HepG2 (cell line): Measurements from ENCODE around the gene VNN1. TPM values are rescaled to one million over a fixed set of nuclear protein-coding genes. Genes with fewer than 3 reads are reported as not detected.

ENCODE experiments used
- HES4 ChIP-seq: sonication (generic); formaldehyde crosslinking; IDR thresholded peaks from 2 replicates; pipeline ENCODE4 v1.9.0; 2021; ENCODE audit warnings: mild to moderate bottlenecking, missing genetic modification reagents, borderline replicate concordance
- MTA3 ChIP-seq: sonication (generic); formaldehyde crosslinking; IDR thresholded peaks from 2 replicates; pipeline ENCODE4 v1.4.0; 2020; ENCODE audit warnings: missing genetic modification reagents
- NR3C1 ChIP-seq: sonication (generic); formaldehyde crosslinking; IDR thresholded peaks from 2 replicates; pipeline ENCODE4 v1.4.0; 2020; ENCODE audit warnings: missing genetic modification reagents
- PPARG ChIP-seq: conservative IDR thresholded peaks from 2 replicates; pipeline ENCODE4 v1.6.1; 2016; ENCODE audit warnings: missing biosample characterization, missing genetic modification reagents
- PRMT3 ChIP-seq: sonication (generic); formaldehyde crosslinking; IDR thresholded peaks from 2 replicates; pipeline ENCODE4 v1.8.1; 2022; ENCODE audit warnings: low read depth, mild to moderate bottlenecking, moderate library complexity, missing genetic modification reagents, borderline replicate concordance
- RARA ChIP-seq: IDR thresholded peaks from 2 replicates; pipeline ENCODE4 v1.6.1; 2016; ENCODE audit warnings: missing genetic modification reagents, missing compliant biosample characterization
- RFXAP ChIP-seq: sonication (generic); formaldehyde crosslinking; IDR thresholded peaks from 2 replicates; pipeline ENCODE4 v1.4.0; 2020; ENCODE audit warnings: missing genetic modification reagents, borderline replicate concordance
- SALL1 ChIP-seq: sonication (generic); formaldehyde crosslinking; IDR thresholded peaks from 2 replicates; pipeline ENCODE4 v1.8.0; 2022; ENCODE audit warnings: mild to moderate bottlenecking, missing genetic modification reagents
- SOX6 ChIP-seq, 2 experiments: fragments of 450-650 bp in 1 of 2; sonication (generic) in 1 of 2; formaldehyde crosslinking in 1 of 2; IDR thresholded peaks; 2 replicates each; pipeline versions ENCODE4 v1.4.0 to v1.6.1; 2017 to 2020; ENCODE audit warnings: antibody characterized with exemption in 1 of 2, mild to moderate bottlenecking in 1 of 2, missing genetic modification reagents in 1 of 2
- SP5 ChIP-seq: IDR thresholded peaks from 2 replicates; pipeline ENCODE4 v1.6.1; 2016; ENCODE audit warnings: low read depth, borderline replicate concordance
- THAP11 ChIP-seq: IDR thresholded peaks from 2 replicates; pipeline ENCODE4 v1.6.1; 2016; ENCODE audit warnings: missing biosample characterization, missing genetic modification reagents
- TP53 ChIP-seq: sonication (generic); formaldehyde crosslinking; conservative IDR thresholded peaks from 2 replicates; pipeline ENCODE4 v1.4.0; 2020; ENCODE audit warnings: missing genetic modification reagents
- ZBTB7B ChIP-seq: sonication (generic); formaldehyde crosslinking; IDR thresholded peaks from 2 replicates; pipeline ENCODE4 v1.4.0; 2020; ENCODE audit warnings: missing genetic modification reagents
- ZFP36L1 ChIP-seq: sonication (generic); formaldehyde crosslinking; IDR thresholded peaks from 2 replicates; pipeline ENCODE4 v1.8.0; 2022; ENCODE audit warnings: mild to moderate bottlenecking, missing genetic modification reagents, moderate library complexity
- ZNF615 ChIP-seq: sonication (generic); formaldehyde crosslinking; IDR thresholded peaks from 2 replicates; pipeline ENCODE4 v1.5.0; 2020; ENCODE audit warnings: mild to moderate bottlenecking, missing genetic modification reagents, borderline replicate concordance
- ZNF775 ChIP-seq: sonication (generic); formaldehyde crosslinking; IDR thresholded peaks from 2 replicates; pipeline ENCODE4 v1.4.0; 2020; ENCODE audit warnings: missing genetic modification reagents, mild to moderate bottlenecking, moderate library complexity, borderline replicate concordance
- ZNF776 ChIP-seq: sonication (generic); formaldehyde crosslinking; IDR thresholded peaks from 2 replicates; pipeline ENCODE4 v1.4.0; 2020; ENCODE audit warnings: mild to moderate bottlenecking, missing genetic modification reagents
- ZNF790 ChIP-seq: sonication (generic); formaldehyde crosslinking; IDR thresholded peaks from 2 replicates; pipeline ENCODE4 v1.8.0; 2022; ENCODE audit warnings: missing genetic modification reagents, mild to moderate bottlenecking, borderline replicate concordance
- ZNF841 ChIP-seq: sonication (generic); formaldehyde crosslinking; IDR thresholded peaks from 2 replicates; pipeline ENCODE4 v1.8.1; 2023; ENCODE audit warnings: missing genetic modification reagents, borderline replicate concordance
- ZNF879 ChIP-seq: sonication (generic); formaldehyde crosslinking; IDR thresholded peaks from 2 replicates; pipeline ENCODE4 v1.8.1; 2023; ENCODE audit warnings: missing genetic modification reagents
- polyA plus RNA-seq, 8 experiments: library from polyadenylated mRNA; depleted of rRNA in 3 of 8; stranded (reverse) in 7 of 8; unstranded in 1 of 8; fragments of >200 nt; fragmentation: Illumina TruSeq in 4 of 8; extraction: Trizol in 4 of 8; gene quantifications; 2 replicates each; pipeline versions ENCODE4 v1.2.1 to v1.2.3, GENCODE V29; 2011 to 2016; ENCODE audit warnings: low read depth in 4 of 8, missing spikeins in 1 of 8, mixed read lengths in 1 of 8; ENCODE audit not compliant: insufficient read depth in 1 of 8
- total RNA-seq, 5 experiments: library from RNA; depleted of rRNA; stranded (reverse); fragments of >200 nt; fragmentation: Illumina TruSeq; extraction: Trizol; gene quantifications; 2 replicates each; pipeline ENCODE4 v1.2.3, GENCODE V29; 2016; ENCODE audit warnings: low read depth in 1 of 5
- TF ChIP-seq, protein P1 (sequence below): sonication (generic); formaldehyde crosslinking; IDR thresholded peaks from 2 replicates; pipeline ENCODE4 v1.4.0; 2020; ENCODE audit warnings: low read depth, mild to moderate bottlenecking, missing genetic modification reagents
- TF ChIP-seq, protein P2 (sequence below): sonication (generic); formaldehyde crosslinking; IDR thresholded peaks from 2 replicates; pipeline ENCODE4 v1.5.1; 2020; ENCODE audit warnings: mild to moderate bottlenecking, moderate library complexity, missing genetic modification reagents
- TF ChIP-seq, protein P3 (sequence below): IDR thresholded peaks from 2 replicates; pipeline ENCODE4 v1.6.1; 2012; ENCODE audit warnings: inconsistent platforms
- TF ChIP-seq, protein P4 (sequence below): sonication (generic); formaldehyde crosslinking; IDR thresholded peaks from 2 replicates; pipeline ENCODE4 v1.4.0; 2020; ENCODE audit warnings: missing genetic modification reagents; ENCODE audit errors: not compliant biosample characterization
- TF ChIP-seq, protein P5 (sequence below): sonication (generic); formaldehyde crosslinking; IDR thresholded peaks from 2 replicates; pipeline ENCODE4 v1.4.0; 2020; ENCODE audit warnings: mild to moderate bottlenecking, missing genetic modification reagents

Gene VNN1
- total and polyA plus RNA-seq, 2 of the 13 experiments (the other 11 are each of a cell fraction or from before 2014, with no cell fraction given): 0.62 to 4.0 TPM

DNA sequence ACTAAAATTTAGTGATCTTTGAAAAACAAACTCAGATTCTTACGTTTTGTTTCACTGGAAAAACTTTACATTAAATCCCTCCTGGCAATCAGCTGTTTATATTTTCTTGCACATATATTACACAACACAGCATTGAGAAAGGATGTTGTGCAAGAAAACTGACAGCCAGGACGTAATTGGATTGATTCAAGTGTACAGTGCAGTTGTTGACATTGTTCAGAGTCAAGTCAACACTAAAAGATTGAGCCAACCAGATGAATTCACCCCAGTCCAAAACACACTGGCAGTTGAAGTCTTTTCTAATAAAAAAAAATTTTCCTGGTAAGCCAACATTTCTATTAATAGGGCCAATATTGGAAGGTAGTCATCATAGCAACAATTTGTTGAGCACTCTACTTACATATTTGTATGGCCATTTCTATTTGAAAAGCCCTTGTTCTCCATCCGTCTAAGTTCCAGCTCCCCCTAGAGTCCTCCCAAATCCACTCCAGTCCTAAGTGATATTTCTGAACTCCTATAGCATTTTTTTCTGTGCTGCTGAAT, 20.9 kb upstream of the VNN1 start (continued):
- TF ChIP-seq, protein P1, sequence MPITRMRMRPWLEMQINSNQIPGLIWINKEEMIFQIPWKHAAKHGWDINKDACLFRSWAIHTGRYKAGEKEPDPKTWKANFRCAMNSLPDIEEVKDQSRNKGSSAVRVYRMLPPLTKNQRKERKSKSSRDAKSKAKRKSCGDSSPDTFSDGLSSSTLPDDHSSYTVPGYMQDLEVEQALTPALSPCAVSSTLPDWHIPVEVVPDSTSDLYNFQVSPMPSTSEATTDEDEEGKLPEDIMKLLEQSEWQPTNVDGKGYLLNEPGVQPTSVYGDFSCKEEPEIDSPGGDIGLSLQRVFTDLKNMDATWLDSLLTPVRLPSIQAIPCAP: no peak; the same call in 1 of the 2 replicates
- TF ChIP-seq HES4 (CRISPR knock-in tag): no peak
- TF ChIP-seq NR3C1 (CRISPR knock-in tag): no peak
- TF ChIP-seq ZNF790: no peak
- no peak for TF ChIP-seq ZNF775 (CRISPR knock-in tag)
- TF ChIP-seq THAP11: peak; percentile 84
- TF ChIP-seq, protein P2, sequence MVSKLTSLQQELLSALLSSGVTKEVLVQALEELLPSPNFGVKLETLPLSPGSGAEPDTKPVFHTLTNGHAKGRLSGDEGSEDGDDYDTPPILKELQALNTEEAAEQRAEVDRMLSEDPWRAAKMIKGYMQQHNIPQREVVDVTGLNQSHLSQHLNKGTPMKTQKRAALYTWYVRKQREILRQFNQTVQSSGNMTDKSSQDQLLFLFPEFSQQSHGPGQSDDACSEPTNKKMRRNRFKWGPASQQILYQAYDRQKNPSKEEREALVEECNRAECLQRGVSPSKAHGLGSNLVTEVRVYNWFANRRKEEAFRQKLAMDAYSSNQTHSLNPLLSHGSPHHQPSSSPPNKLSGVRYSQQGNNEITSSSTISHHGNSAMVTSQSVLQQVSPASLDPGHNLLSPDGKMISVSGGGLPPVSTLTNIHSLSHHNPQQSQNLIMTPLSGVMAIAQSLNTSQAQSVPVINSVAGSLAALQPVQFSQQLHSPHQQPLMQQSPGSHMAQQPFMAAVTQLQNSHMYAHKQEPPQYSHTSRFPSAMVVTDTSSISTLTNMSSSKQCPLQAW (CRISPR knock-in tag): peak; percentile 36; the same call in 1 of the 2 replicates
- TF ChIP-seq PRMT3 (CRISPR knock-in tag): no peak
- no peak for TF ChIP-seq ZNF841 (CRISPR knock-in tag)
- TF ChIP-seq RFXAP: no peak
- TF ChIP-seq, protein P3, sequence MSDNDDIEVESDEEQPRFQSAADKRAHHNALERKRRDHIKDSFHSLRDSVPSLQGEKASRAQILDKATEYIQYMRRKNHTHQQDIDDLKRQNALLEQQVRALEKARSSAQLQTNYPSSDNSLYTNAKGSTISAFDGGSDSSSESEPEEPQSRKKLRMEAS: peak; percentile 60; the same call in 1 of the 2 replicates
- no peak for TF ChIP-seq MTA3
- TF ChIP-seq ZFP36L1 (CRISPR knock-in tag): peak; percentile 78; the same call in 1 of the 2 replicates
- TF ChIP-seq TP53: no peak
- no peak for TF ChIP-seq ZBTB7B (CRISPR knock-in tag)
- TF ChIP-seq, protein P4, sequence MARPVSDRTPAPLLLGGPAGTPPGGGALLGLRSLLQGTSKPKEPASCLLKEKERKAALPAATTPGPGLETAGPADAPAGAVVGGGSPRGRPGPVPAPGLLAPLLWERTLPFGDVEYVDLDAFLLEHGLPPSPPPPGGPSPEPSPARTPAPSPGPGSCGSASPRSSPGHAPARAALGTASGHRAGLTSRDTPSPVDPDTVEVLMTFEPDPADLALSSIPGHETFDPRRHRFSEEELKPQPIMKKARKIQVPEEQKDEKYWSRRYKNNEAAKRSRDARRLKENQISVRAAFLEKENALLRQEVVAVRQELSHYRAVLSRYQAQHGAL (CRISPR knock-in tag): no peak
- TF ChIP-seq, protein P5, sequence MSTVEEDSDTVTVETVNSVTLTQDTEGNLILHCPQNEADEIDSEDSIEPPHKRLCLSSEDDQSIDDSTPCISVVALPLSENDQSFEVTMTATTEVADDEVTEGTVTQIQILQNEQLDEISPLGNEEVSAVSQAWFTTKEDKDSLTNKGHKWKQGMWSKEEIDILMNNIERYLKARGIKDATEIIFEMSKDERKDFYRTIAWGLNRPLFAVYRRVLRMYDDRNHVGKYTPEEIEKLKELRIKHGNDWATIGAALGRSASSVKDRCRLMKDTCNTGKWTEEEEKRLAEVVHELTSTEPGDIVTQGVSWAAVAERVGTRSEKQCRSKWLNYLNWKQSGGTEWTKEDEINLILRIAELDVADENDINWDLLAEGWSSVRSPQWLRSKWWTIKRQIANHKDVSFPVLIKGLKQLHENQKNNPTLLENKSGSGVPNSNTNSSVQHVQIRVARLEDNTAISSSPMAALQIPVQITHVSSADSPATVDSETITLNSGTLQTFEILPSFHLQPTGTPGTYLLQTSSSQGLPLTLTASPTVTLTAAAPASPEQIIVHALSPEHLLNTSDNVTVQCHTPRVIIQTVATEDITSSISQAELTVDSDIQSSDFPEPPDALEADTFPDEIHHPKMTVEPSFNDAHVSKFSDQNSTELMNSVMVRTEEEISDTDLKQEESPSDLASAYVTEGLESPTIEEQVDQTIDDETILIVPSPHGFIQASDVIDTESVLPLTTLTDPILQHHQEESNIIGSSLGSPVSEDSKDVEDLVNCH: no peak
- peak; percentile 87; the same call in 1 of the 2 replicates for TF ChIP-seq SALL1 (CRISPR knock-in tag)
- no peak for TF ChIP-seq SOX6 (IDR thresholded peaks at IDR 0.05)
- TF ChIP-seq SOX6 (CRISPR knock-in tag; IDR thresholded peaks at IDR 0.05): peak; percentile 95
- TF ChIP-seq ZNF879: no peak
- peak; percentile 25; the same call in 1 of the 2 replicates for TF ChIP-seq SP5 (CRISPR knock-in tag)
- no peak for TF ChIP-seq ZNF615 (CRISPR knock-in tag)
- no peak for TF ChIP-seq ZNF776 (CRISPR knock-in tag)
- TF ChIP-seq PPARG: peak; percentile 85
- TF ChIP-seq RARA (CRISPR knock-in tag): peak; percentile 90
